Left lung (tissue), 10 donors: Measurements from ENCODE around the gene PTAFR. TPM values are rescaled to one million over a fixed set of nuclear protein-coding genes. Genes with fewer than 3 reads are reported as not detected.
A peak's percentile ranks its signal among the peaks of the same experiment; 100 is the strongest.

Experiments
- ATAC-seq: fragments of 200-7000 bp; cut with Tn5 transposase; one replicate; pipeline ENCODE4 v1.9.1; 2020; ENCODE audit warnings: moderate library complexity
- DNase-seq, 4 donors: peaks; one replicate each; pipeline ENCODE4 v3.0.0-alpha.2; 2013 to 2020
- H3K27ac ChIP-seq, 2 donors: fragments of 200-600 bp; sonication (generic) in 1 of 2; one replicate each; pipeline versions ENCODE4 v1.5.0 to v1.8.0; 2020 to 2021
- H3K27me3 ChIP-seq, 2 donors: fragments of 200-600 bp; sonication (generic) in 1 of 2; one replicate each; pipeline versions ENCODE4 v1.5.0 to v1.8.0; 2020 to 2021
- H3K36me3 ChIP-seq, 2 donors: fragments of 200-600 bp; sonication (generic) in 1 of 2; one replicate each; pipeline versions ENCODE4 v1.5.0 to v1.8.0; 2020 to 2021
- H3K4me1 ChIP-seq, 2 donors: fragments of 200-600 bp; one replicate each; pipeline ENCODE4 v1.8.0; 2021
- H3K4me3 ChIP-seq, 2 donors: fragments of 200-600 bp; sonication (generic) in 1 of 2; one replicate each; pipeline versions ENCODE4 v1.5.0 to v1.8.0; 2020 to 2021; ENCODE audit warnings: mild to moderate bottlenecking in 1 of 2
- H3K9me3 ChIP-seq, 2 donors: fragments of 200-600 bp; sonication (generic) in 1 of 2; one replicate each; pipeline versions ENCODE4 v1.5.0 to v1.8.0; 2020 to 2021
- intact Hi-C, 2 donors: fragments of 100-400 bp; cut with DNase I; formaldehyde crosslinking; loops; one replicate each; pipeline versions ENCODE4 v1.11.2 to v1.14.2; 2022
- polyA plus RNA-seq, 6 donors: library from polyadenylated mRNA; unstranded; fragments of 120-200 nt; gene quantifications; one replicate each; pipeline ENCODE4 v1.2.1, GENCODE V29; 2013; ENCODE audit not compliant: insufficient read length in 6 of 6
- total RNA-seq, 2 donors: library from RNA; stranded (reverse); fragmentation: NEBNext Ultra II Directional; extraction: Animal tissue kit (Norgen Biotek cat#: 25700); gene quantifications; one replicate each; pipeline ENCODE4 v1.2.1, GENCODE V29; 2021
- TF ChIP-seq, protein P1 (sequence below), 2 donors: fragments of 200-600 bp; sonication (generic) in 1 of 2; IDR thresholded peaks; one replicate each; pipeline versions ENCODE4 v1.5.0 to v1.8.0; 2021; ENCODE audit warnings: antibody characterized with exemption in 2 of 2
- donor health status: DM: no; HTN: yes; CAD: no.
- donor health status: DM: no; HTN: no; CAD: no.

The PTAFR gene
- total and polyA plus RNA-seq, 8 donors = 2.4 to 59.7 (median 2.7) TPM

- no peak for ATAC-seq
- peaks cover 0 to 40% of the 10 kb centered on the region in 2 donors for H3K36me3 ChIP-seq
- H3K4me1 ChIP-seq = peaks cover 0 to 19% of the 10 kb centered on the region in 2 donors
- intact Hi-C loops = no loop called here
- no peak for DNase-seq
- H3K27me3 ChIP-seq = no peaks in the 10 kb centered on the region
- no peak overlapping the region for H3K4me3 ChIP-seq
- no peak overlapping the region for H3K27ac ChIP-seq
- TF ChIP-seq, protein P1, sequence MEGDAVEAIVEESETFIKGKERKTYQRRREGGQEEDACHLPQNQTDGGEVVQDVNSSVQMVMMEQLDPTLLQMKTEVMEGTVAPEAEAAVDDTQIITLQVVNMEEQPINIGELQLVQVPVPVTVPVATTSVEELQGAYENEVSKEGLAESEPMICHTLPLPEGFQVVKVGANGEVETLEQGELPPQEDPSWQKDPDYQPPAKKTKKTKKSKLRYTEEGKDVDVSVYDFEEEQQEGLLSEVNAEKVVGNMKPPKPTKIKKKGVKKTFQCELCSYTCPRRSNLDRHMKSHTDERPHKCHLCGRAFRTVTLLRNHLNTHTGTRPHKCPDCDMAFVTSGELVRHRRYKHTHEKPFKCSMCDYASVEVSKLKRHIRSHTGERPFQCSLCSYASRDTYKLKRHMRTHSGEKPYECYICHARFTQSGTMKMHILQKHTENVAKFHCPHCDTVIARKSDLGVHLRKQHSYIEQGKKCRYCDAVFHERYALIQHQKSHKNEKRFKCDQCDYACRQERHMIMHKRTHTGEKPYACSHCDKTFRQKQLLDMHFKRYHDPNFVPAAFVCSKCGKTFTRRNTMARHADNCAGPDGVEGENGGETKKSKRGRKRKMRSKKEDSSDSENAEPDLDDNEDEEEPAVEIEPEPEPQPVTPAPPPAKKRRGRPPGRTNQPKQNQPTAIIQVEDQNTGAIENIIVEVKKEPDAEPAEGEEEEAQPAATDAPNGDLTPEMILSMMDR (IDR thresholded peaks at IDR 0.05) = no peak
- H3K9me3 ChIP-seq = no peaks in the 10 kb centered on the region
Measured at GRCh38 chr1:28196330-28196729, 19.8 kb upstream of the PTAFR start.

GRCh38 chr1:28195780-28196179, 19.3 kb upstream of the PTAFR start:
- peaks cover 0 to 34% of the 10 kb centered on the region in 2 donors for H3K36me3 ChIP-seq
- H3K4me3 ChIP-seq = no peak overlapping the region
- peaks cover 0 to 23% of the 10 kb centered on the region in 2 donors for H3K4me1 ChIP-seq
- ATAC-seq (no peak), DNase-seq (no peak)
- H3K27ac ChIP-seq = no peak overlapping the region
- no peaks in the 10 kb centered on the region for H3K27me3 ChIP-seq
- intact Hi-C loops = no loop called here
- TF ChIP-seq, protein P1 (IDR thresholded peaks at IDR 0.05) = no peak
- no peaks in the 10 kb centered on the region for H3K9me3 ChIP-seq

DNA sequence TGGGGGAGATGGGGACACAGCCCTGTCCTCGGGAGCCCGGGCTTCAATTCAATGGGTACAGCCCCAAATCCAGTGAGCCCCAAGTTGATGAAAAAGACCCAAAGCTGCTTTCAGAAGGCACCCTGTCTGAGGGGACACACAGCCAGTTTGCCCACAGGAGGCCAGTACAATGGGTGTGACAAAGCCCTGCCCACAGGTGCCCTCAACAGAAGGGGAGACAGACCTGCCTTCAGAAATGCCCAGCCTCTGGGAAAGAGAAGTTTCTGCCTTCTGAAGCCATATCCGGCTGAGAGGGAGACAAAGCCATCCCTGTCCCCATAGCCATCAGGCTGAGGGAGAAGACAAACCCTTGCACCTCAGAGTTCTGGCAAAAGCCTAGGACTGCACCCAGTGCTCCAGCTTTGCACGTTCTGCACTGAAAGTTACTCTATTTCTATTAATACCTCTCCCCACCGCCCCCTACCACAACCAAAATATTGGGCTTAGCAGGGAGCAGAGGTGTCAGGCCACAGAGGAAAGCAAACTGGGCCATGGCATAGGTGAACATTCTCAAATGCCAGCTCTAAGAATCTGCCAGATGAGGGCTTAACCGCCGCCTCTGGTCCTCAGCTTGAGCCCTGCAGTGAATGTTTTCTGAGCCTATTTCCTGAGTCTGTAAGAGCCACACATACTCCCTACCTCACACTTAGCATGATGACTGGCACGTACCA, 18.0 kb upstream of the PTAFR start:
- ATAC-seq = no peak
- no peak overlapping the region for H3K27ac ChIP-seq
- H3K27me3 ChIP-seq = no peaks in the 10 kb centered on the region

GRCh38 chr1:28193701-28194161, 17.2 kb upstream of the PTAFR start:
- ATAC-seq (peak; percentile 28), DNase-seq (no peak)
- Histone ChIP-seq H3K36me3 (peaks cover 0 to 14% of the 10 kb centered on the region in 2 donors), H3K27ac (no peak overlapping the region), H3K4me3 (no peak overlapping the region), H3K4me1 (peaks cover 0 to 21% of the 10 kb centered on the region in 2 donors), H3K27me3 (no peaks in the 10 kb centered on the region), H3K9me3 (no peaks in the 10 kb centered on the region)
- TF ChIP-seq, protein P1 (IDR thresholded peaks at IDR 0.05) = no peak
- intact Hi-C loops = no loop called here

More for the DNA sequence above, 18.0 kb upstream of the PTAFR start:
- intact Hi-C loops = no loop called here
- Histone ChIP-seq H3K9me3 (no peaks in the 10 kb centered on the region), H3K4me1 (peaks cover 0 to 27% of the 10 kb centered on the region in 2 donors), H3K36me3 (peaks cover 0 to 21% of the 10 kb centered on the region in 2 donors), H3K4me3 (no peak overlapping the region)
- no peak for DNase-seq
- TF ChIP-seq, protein P1 (IDR thresholded peaks at IDR 0.05) = no peak

DNA sequence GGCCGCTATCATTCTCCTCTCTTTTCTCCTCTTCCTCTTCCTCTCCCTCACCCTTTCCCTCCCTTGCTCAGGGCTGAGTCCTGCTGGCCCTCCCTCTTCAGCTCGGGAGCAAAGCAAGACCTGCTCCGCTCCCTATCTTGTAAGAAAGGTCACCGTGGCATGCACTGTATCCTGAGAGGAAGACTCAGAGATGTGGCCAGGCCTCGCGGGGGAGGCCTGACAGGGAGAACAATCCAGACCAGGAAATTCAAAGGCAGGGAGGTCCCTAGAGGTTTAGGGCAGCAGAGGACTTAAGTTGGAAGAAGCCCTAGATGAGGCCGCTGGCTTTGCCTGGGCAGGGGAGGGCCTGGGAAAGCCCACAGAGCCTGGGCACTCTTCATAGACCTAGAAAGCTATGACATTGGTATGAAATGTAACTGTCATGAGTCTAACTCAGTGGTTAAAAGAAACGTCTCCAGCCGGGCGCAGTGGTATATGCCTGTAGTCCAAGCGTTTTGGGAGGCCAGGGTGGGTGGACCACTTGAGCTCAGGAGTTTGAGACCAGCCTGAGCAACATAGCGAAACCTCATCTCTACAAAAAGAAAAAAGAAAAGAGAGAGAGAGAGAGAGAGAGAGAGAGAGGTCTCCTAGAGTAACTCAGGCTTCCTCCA, 14.6 kb upstream of the PTAFR start:
- DNase-seq (no peak), ATAC-seq (no peak)
- intact Hi-C loops = no loop called here
- Histone ChIP-seq H3K36me3 (no peaks in the 10 kb centered on the region), H3K9me3 (no peaks in the 10 kb centered on the region), H3K27me3 (no peaks in the 10 kb centered on the region), H3K27ac (peak overlapping the region in 1 of 2 donors; percentile 66), H3K4me3 (no peak overlapping the region), H3K4me1 (peaks cover 0 to 10% of the 10 kb centered on the region in 2 donors)
- TF ChIP-seq, protein P1 (IDR thresholded peaks at IDR 0.05) = no peak
